GM12878 (cell line): Measurements from ENCODE around the gene RTF1. TPM values are rescaled to one million over a fixed set of nuclear protein-coding genes. Genes with fewer than 3 reads are reported as not detected.
A peak's percentile ranks its signal among the peaks of the same experiment; 100 is the strongest.

Source experiments
- ASH2L ChIP-seq: fragments of 300-600, 200-600 bp; sonication (generic); IDR thresholded peaks from 2 replicates; pipeline ENCODE4 v1.6.1; 2017; ENCODE audit warnings: low read depth, mild to moderate bottlenecking, borderline replicate concordance
- CBX5 ChIP-seq: sonication (generic); IDR thresholded peaks from 2 replicates; pipeline ENCODE4 v1.6.1; 2016; ENCODE audit warnings: low read depth, moderate library complexity, mild to moderate bottlenecking, inconsistent platforms
- CHD2 ChIP-seq: IDR thresholded peaks from 2 replicates; pipeline ENCODE4 v1.6.1; 2011; ENCODE audit warnings: low read depth, low read length, improper control_type of control experiment, borderline replicate concordance
- CREB1 ChIP-seq: IDR thresholded peaks from 2 replicates; pipeline ENCODE4 v1.6.1; 2012; ENCODE audit warnings: low read depth, mild to moderate bottlenecking, inconsistent platforms
- HDGF ChIP-seq: fragments of 450-650 bp; IDR thresholded peaks from 2 replicates; pipeline ENCODE4 v1.6.1; 2016; ENCODE audit warnings: antibody characterized with exemption
- MXI1 ChIP-seq: fragments of 150-350 bp; IDR thresholded peaks from 2 replicates; pipeline ENCODE4 v1.6.1; 2011; ENCODE audit warnings: low read depth, mild to moderate bottlenecking, inconsistent platforms, low read length, improper control_type of control experiment
- NFXL1 ChIP-seq: fragments of 450-650 bp; IDR thresholded peaks from 2 replicates; pipeline ENCODE4 v1.6.1; 2017; ENCODE audit warnings: antibody characterized with exemption, mild to moderate bottlenecking, borderline replicate concordance
- PAX5 ChIP-seq: IDR thresholded peaks from 2 replicates; pipeline ENCODE4 v1.6.1; 2011; ENCODE audit warnings: low read depth, low read length, borderline replicate concordance
- POLR2AphosphoS5 ChIP-seq: IDR thresholded peaks from 2 replicates; pipeline ENCODE4 v1.6.1; 2011; ENCODE audit warnings: mild to moderate bottlenecking, low read length, inconsistent platforms
- SIN3A ChIP-seq: IDR thresholded peaks from 2 replicates; pipeline ENCODE4 v1.6.1; 2012; ENCODE audit warnings: low read depth, low read length, improper control_type of control experiment
- SIX5 ChIP-seq: IDR thresholded peaks from 2 replicates; pipeline ENCODE4 v1.6.1; 2011; ENCODE audit warnings: mild to moderate bottlenecking, low read depth, low read length, moderate library complexity; ENCODE audit not compliant: severe bottlenecking
- TCF7 ChIP-seq: IDR thresholded peaks from 2 replicates; pipeline ENCODE4 v1.6.1; 2014; ENCODE audit warnings: antibody characterized with exemption, borderline replicate concordance
- ZZZ3 ChIP-seq: IDR thresholded peaks from 2 replicates; pipeline ENCODE4 v1.6.1; 2011; ENCODE audit warnings: low read depth; ENCODE audit not compliant: control insufficient read depth, insufficient read length
- polyA plus RNA-seq, 11 experiments: library from polyadenylated mRNA; depleted of rRNA in 4 of 11; unstranded in 6 of 11; stranded (reverse) in 5 of 11; fragments of >200 nt; fragmentation: Nextera tagmentation in 4 of 11; fragmentation: Illumina TruSeq in 1 of 11; extraction: Ambion mirVana in 4 of 11; extraction: Trizol in 1 of 11; gene quantifications; 1 replicate in 1 of 11; 2 replicates in 10 of 11; pipeline versions ENCODE4 v1.2.1 to v1.2.3, GENCODE V29; 2011 to 2016; ENCODE audit warnings: inconsistent platforms in 2 of 11, missing spikeins in 2 of 11, low read depth in 1 of 11
- total RNA-seq, 4 experiments: library from RNA; depleted of rRNA in 3 of 4; stranded (reverse); fragments of >200 nt in 3 of 4; fragmentation: Illumina TruSeq in 1 of 4; extraction: Trizol in 1 of 4; gene quantifications; 2 replicates each; pipeline versions ENCODE4 v1.2.1 to v1.2.3, GENCODE V29; 2013 to 2021
- TF ChIP-seq, protein P1 (sequence below): IDR thresholded peaks from 2 replicates; pipeline ENCODE4 v1.6.1; 2012; ENCODE audit warnings: mild to moderate bottlenecking, low read depth, low read length
- TF ChIP-seq, protein P2 (sequence below): fragments of 450-650 bp; IDR thresholded peaks from 2 replicates; pipeline ENCODE4 v1.6.1; 2018; ENCODE audit warnings: borderline replicate concordance, mild to moderate bottlenecking; ENCODE audit not compliant: partially characterized antibody
- TF ChIP-seq, protein P3 (sequence below): IDR thresholded peaks from 2 replicates; pipeline ENCODE4 v1.6.1; 2012; ENCODE audit warnings: low read depth, low read length, improper control_type of control experiment
- TF ChIP-seq, protein P4 (sequence below): fragments of 450-650 bp; formaldehyde crosslinking; IDR thresholded peaks from 2 replicates; pipeline ENCODE4 v1.5.0; 2022; ENCODE audit warnings: mild to moderate bottlenecking, missing genetic modification characterization

RTF1 gene
- total and polyA plus RNA-seq, 10 of the 15 experiments (the other 5 are each of a cell fraction or from before 2014, with no cell fraction given), result 7.2 to 67.9 (median 32.3) TPM

DNA sequence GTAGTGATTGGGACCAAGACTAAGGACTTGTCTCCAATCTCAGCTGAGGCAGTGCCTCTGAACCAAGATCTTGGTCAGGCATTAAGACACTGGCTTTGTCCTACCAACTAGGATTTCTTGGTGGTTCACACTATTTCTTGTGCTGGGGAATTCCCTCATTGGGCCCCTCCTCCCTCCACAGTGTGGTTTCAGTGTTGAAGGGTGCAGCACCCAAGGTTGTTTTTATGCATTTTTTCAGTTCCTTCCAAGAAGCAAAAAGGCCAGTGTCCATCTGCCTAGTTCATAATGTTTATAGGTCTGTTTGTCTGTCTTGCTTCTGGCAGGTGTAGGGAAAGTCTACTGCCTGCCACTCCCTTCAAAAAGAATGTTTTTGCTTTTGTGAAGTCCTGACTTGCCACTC, 66.2 kb downstream of the RTF1 start (continued):
- TF ChIP-seq, protein P1, sequence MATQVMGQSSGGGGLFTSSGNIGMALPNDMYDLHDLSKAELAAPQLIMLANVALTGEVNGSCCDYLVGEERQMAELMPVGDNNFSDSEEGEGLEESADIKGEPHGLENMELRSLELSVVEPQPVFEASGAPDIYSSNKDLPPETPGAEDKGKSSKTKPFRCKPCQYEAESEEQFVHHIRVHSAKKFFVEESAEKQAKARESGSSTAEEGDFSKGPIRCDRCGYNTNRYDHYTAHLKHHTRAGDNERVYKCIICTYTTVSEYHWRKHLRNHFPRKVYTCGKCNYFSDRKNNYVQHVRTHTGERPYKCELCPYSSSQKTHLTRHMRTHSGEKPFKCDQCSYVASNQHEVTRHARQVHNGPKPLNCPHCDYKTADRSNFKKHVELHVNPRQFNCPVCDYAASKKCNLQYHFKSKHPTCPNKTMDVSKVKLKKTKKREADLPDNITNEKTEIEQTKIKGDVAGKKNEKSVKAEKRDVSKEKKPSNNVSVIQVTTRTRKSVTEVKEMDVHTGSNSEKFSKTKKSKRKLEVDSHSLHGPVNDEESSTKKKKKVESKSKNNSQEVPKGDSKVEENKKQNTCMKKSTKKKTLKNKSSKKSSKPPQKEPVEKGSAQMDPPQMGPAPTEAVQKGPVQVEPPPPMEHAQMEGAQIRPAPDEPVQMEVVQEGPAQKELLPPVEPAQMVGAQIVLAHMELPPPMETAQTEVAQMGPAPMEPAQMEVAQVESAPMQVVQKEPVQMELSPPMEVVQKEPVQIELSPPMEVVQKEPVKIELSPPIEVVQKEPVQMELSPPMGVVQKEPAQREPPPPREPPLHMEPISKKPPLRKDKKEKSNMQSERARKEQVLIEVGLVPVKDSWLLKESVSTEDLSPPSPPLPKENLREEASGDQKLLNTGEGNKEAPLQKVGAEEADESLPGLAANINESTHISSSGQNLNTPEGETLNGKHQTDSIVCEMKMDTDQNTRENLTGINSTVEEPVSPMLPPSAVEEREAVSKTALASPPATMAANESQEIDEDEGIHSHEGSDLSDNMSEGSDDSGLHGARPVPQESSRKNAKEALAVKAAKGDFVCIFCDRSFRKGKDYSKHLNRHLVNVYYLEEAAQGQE, result no peak
- TF ChIP-seq, protein P2, sequence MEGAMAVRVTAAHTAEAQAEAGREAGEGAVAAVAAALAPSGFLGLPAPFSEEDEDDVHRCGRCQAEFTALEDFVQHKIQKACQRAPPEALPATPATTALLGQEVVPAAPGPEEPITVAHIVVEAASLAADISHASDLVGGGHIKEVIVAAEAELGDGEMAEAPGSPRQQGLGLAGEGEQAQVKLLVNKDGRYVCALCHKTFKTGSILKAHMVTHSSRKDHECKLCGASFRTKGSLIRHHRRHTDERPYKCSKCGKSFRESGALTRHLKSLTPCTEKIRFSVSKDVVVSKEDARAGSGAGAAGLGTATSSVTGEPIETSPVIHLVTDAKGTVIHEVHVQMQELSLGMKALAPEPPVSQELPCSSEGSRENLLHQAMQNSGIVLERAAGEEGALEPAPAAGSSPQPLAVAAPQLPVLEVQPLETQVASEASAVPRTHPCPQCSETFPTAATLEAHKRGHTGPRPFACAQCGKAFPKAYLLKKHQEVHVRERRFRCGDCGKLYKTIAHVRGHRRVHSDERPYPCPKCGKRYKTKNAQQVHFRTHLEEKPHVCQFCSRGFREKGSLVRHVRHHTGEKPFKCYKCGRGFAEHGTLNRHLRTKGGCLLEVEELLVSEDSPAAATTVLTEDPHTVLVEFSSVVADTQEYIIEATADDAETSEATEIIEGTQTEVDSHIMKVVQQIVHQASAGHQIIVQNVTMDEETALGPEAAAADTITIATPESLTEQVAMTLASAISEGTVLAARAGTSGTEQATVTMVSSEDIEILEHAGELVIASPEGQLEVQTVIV, result no peak
- TF ChIP-seq CHD2 (no peak), PAX5 (no peak), ZZZ3 (no peak), CBX5 (0 out of 2 replicates have a peak, but pooled peaks have one; percentile 48), SIX5 (no peak), TCF7 (no peak), ASH2L (no peak), POLR2AphosphoS5 (no peak), SIN3A (no peak), CREB1 (no peak), HDGF (no peak), MXI1 (no peak), NFXL1 (no peak)
- TF ChIP-seq, protein P3, sequence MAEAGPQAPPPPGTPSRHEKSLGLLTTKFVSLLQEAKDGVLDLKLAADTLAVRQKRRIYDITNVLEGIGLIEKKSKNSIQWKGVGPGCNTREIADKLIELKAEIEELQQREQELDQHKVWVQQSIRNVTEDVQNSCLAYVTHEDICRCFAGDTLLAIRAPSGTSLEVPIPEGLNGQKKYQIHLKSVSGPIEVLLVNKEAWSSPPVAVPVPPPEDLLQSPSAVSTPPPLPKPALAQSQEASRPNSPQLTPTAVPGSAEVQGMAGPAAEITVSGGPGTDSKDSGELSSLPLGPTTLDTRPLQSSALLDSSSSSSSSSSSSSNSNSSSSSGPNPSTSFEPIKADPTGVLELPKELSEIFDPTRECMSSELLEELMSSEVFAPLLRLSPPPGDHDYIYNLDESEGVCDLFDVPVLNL, result no peak
- TF ChIP-seq, protein P4, sequence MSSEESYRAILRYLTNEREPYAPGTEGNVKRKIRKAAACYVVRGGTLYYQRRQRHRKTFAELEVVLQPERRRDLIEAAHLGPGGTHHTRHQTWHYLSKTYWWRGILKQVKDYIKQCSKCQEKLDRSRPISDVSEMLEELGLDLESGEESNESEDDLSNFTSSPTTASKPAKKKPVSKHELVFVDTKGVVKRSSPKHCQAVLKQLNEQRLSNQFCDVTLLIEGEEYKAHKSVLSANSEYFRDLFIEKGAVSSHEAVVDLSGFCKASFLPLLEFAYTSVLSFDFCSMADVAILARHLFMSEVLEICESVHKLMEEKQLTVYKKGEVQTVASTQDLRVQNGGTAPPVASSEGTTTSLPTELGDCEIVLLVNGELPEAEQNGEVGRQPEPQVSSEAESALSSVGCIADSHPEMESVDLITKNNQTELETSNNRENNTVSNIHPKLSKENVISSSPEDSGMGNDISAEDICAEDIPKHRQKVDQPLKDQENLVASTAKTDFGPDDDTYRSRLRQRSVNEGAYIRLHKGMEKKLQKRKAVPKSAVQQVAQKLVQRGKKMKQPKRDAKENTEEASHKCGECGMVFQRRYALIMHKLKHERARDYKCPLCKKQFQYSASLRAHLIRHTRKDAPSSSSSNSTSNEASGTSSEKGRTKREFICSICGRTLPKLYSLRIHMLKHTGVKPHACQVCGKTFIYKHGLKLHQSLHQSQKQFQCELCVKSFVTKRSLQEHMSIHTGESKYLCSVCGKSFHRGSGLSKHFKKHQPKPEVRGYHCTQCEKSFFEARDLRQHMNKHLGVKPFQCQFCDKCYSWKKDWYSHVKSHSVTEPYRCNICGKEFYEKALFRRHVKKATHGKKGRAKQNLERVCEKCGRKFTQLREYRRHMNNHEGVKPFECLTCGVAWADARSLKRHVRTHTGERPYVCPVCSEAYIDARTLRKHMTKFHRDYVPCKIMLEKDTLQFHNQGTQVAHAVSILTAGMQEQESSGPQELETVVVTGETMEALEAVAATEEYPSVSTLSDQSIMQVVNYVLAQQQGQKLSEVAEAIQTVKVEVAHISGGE (CRISPR knock-in tag), result no peak
